ENCODE measurements around the gene VSIR.

The VSIR gene

GRCh38 chr10:71727738-71728737 lies 45.3 kb downstream of the VSIR start:
- no peak for DNase-seq (ENCODE audit: low spot score)

DNA sequence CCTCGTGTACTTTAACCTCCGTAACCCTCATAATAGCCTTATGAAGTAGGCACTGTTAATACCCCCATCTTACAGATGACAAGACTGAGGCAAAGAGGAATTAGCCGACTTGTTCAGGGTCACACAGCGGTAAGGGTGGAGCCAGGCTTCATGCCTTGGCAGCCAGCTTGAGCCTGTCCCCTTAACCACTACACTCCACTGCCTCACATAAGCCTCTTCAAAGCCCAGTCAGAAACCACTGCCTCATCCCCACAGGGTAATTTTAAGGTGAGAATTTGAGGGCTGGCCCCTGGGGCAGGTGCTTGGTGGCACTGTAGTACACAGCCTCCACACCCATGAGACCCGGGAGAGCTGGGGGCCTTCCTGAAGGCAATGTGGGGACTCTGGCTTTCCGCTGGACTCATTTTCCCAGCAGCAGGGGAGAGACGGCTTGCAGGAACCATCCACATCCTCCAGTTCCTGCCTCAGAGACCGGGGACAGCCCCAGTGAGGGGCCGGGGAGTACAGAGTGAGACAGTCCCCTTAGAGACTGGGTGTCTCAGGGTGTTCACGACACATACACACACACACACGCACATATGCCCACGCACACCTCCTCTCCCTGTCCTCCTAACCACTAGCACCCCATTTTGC lies 46.1 kb downstream of the VSIR start:
- DNase-seq (ENCODE audit: low spot score), result no peak

GRCh38 chr10:71726580-71727104 lies 46.7 kb downstream of the VSIR start:
- no peak for DNase-seq (ENCODE audit: low spot score)

GRCh38 chr10:71725998-71726579 lies 47.2 kb downstream of the VSIR start:
- DNase-seq (ENCODE audit: low spot score), result no peak

- DNase-seq (ENCODE audit: low spot score), result no peak
Observed at GRCh38 chr10:71725249-71725648, 48.1 kb downstream of the VSIR start.

DNA sequence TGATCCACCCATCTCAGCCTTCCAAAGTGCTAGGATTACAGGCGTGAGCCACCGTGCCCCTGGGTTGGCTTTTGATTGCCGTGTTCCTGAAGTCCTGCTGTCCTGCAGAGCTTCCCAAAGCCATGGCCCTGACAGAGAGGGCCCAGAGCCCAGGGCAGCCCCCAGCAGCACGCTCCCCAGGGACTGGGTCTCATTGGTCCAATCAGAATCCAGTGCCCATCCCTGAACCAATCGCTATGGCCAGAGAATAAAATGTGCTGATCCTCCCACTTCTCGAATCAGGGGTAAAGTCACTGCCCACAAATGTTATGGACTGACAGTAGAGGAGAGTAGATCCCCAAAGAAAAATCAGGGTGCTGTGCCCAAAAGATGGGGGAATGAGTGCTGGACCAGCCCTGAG lies 48.8 kb downstream of the VSIR start:
- DNase-seq (ENCODE audit: low spot score), result no peak

DNA sequence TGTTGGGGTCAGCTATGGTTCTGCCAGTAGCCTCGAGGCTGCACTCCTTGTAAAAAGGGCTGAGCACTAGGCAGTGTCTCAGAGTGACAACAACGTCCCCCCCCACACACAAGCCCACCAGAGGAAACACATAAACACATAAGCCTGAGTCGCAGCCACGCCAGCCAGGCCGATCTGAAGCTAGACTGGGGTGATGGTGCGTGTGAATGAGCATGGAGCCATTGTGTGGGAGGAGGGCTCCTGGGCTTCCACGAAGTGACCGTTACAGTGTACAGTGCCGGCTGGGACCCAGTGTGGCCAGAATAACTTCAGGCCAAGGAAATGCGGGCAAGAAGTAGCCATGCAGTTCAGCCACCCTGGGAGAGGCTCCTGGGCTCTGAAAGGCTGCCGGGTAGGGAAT lies 50.0 kb downstream of the VSIR start:
- DNase-seq (ENCODE audit: low spot score), result no peak

- no peak for DNase-seq (ENCODE audit: low spot score)
Observed at GRCh38 chr10:71722849-71723248, 50.5 kb downstream of the VSIR start.

DNA sequence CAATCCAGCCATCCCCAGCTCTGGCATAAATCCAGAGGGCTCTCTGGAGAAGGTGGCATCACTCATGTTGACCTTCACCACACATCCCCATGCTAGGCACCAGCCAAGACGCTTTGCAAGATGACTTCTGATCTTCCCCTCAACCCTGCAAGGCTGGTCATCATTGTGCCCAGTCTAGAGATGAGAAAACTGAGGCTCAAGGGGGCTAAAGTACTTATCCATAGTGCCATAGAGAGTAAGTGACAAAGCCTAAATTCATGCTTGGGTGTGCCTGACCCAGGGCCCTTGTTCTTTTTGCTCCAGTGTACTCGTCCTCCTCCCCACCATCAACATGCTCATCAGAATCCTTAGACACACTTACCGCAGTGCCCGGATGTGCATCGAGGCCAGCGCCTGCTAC lies 52.0 kb downstream of the VSIR start:
- no peak for DNase-seq (ENCODE audit: low spot score)

DNA sequence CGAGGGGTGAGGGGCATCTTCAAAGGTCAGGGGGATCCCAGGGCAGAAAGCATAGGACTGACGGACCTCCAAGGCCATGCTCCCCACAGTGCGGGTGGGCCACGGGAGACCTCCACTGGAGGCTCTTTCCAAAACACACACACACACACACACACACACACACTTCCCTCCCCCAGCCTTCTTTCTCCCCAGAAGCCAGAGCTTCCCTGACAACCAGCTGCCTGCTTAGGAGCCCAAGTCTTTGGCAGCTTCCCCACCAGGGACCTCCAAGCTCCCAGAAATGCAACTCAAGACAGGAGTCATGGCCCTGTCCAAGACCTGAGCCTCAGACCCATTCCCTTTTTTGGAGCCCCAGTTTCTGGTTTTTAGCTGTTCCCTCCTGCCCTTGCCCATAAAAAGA lies 53.0 kb downstream of the VSIR start:
- no peak for DNase-seq (ENCODE audit: low spot score)

- DNase-seq (ENCODE audit: low spot score), result no peak
Observed at GRCh38 chr10:71719464-71720201, 53.7 kb downstream of the VSIR start, which contains the start of gene C10orf105. C10orf105 (minus strand) TSS chr10:71719778; CDS start chr10:71716337, 3,441 bp downstream.

DNA sequence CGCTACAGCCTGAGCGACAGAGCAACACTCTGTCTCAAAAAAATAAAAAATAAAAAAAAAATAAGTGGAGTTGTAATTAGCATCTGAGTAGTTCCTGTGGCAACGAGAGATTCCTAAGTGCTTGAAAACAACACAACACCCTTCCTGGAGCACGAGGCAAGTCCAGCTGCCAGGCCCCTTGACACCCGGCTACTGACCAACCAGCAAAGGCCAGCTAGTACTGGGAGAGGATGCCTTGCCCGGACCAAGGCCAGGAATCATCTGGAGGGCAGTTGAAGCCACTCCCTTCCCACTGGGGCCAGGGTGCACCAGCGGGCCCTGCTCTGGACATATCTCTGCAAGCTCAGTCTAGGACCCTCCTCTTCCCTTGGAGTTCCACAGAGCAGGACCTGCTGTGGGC lies 54.3 kb downstream of the VSIR start:
- DNase-seq (ENCODE audit: low spot score), result no peak

- DNase-seq (ENCODE audit: low spot score), result no peak
Observed at GRCh38 chr10:71718165-71718698, 55.1 kb downstream of the VSIR start.

- no peak for DNase-seq (ENCODE audit: low spot score)
Observed at GRCh38 chr10:71717551-71717951, 55.8 kb downstream of the VSIR start.

DNA sequence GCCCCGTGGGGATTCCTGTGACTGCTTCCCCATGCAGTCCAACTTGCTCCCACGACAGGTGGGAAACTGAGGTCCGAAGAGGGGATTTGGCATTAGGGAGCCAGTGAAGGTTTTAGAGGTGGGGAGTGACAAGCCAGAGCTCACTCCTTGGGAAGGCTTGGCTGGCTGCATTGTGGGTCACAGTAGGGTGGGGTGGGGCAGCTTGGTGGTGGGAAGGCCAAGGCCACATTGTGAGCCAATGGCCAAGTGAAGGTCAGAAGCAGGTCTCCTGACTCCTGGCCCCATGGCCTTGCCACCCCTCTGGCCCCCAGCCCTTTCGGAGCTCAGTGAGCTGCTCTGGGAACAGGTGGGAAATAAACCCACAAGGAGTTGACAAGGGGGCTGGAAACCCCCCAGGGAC lies 56.3 kb downstream of the VSIR start:
- no peak for DNase-seq (ENCODE audit: low spot score)

DNA sequence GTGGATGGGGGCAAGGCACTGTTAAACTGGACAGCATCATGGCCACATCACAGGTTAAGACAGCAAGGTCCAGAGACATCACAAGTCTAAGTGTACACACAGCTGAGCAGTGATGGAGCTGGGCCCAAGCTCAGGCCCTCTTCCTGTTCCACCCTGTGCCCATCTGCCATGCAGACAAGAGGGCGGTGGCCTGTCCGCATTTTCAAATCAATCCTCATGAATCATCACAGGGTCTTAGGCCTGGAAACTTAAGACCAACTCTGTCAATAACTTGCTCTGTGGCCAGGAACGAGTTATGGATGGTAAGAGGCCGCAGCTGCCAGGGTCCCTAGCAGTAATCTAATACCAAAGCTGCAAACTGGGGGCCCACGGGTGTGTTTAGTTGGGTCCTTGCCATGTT lies 56.9 kb downstream of the VSIR start:
- no peak for DNase-seq (ENCODE audit: low spot score)

DNA sequence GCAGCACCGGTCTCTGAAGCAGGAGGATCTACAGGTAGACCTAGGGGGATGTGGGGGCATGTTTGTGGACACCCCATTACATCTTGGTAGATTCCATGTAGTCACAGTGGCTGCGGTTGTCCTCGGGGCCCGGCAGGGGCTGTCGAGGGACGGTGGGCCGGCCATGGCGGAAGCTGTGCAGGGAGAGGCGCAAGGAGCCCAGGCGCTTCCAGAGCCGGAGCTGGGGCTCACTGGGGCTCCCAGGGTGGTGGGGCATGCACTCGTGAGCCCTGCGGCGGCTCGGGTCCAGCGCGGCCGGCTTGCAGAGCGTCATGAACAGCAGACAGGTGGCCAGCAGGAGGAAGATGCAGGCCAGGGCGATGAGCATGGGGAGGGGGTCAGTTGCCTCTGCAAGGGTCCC lies 57.5 kb downstream of the VSIR start:
- no peak for DNase-seq (ENCODE audit: low spot score)

DNA sequence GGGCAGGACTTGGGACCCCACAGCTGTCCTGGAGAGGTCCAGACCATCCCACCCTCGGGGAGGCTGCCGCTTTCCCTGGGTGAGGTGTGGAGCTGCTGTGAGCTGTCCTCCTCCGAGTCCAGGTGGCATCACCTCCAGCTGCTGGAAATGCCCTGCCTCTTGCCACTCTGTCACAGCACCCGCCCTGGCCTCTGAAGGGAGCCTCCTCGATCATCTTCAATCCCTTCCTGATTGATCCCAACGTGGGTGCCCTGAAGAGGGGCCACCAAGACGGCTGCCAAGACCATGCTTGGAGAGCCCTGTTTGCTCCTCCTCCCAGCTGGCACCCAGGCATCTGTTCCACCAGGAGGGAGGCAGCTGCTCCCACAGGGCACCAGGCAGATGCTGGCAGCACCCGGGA lies 58.3 kb downstream of the VSIR start:
- DNase-seq (ENCODE audit: low spot score), result no peak

DNA sequence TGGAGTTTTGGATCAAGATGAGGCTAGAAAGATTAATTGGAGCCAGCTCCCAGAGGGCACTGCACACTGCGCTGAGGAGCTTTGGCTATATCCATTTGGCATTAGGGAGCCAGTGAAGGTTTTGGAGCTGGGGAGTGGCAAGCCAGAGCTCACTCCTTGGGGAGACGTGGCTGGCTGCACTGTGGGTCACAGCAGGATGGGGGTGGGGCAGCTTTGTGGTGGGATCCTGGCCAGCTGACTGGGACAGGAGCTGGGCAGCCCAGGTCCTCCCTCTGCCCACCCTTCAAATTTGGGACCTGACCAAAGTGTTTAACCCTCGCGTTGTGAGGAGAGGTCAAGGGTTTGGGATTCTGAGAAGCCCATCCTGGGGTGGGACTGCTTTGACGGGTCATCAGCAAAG lies 58.7 kb downstream of the VSIR start:
- no peak for DNase-seq (ENCODE audit: low spot score)

- no peak for DNase-seq (ENCODE audit: low spot score)
Observed at GRCh38 chr10:71714031-71714410, 59.3 kb downstream of the VSIR start.

DNA sequence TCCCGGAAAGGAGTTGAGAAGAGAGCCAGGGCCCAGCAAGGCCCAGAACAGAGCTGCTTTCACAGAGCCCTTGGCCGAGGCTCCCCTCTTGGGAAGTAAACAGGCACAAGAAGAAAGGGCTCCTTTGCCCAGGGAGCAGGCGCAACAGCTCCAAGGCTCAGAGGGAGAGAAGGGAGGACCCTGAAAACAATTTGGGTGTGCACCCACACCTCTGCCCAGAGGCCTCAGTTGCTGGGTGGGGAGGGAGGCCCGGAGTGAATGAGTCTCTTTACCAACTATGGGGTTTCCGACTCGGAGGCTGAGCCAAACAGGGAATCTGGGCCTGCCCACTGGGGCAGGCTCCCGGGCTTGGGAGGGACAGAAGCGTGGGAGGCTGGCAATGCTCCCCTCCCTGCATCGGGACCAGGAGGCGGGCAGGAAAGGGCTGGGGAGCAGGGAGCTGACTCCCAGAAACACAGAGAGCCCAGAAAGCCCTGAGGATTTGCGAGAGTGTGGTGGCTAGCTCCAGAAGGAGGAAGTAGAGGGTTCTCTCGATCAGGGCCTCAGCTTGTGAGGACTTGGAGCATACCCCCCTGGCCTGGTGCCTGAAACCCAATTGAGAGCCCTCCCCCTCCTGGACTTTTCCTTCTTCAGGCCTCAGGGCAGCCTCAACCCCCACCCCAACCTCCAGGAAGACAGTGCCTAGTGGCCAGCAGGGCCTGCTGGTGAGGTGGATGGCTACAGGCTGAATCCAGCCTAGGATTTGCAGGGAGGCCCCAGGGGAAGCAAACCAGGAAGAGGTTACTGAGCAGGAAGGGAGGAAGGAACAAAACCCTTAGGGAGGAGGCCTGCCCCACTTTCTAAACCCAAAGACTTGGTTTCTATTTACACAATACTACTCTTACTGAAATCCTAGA lies 59.9 kb downstream of the VSIR start:
- peak; percentile 27 for DNase-seq (ENCODE audit: low spot score)
